ENCODE data around the gene CFAP20.
"Not testable (repeated sequence)": the region's sequence is repeated elsewhere in the genome, so short reads cannot be mapped to it uniquely, and the experiment has no call there.

CFAP20 gene

DNA sequence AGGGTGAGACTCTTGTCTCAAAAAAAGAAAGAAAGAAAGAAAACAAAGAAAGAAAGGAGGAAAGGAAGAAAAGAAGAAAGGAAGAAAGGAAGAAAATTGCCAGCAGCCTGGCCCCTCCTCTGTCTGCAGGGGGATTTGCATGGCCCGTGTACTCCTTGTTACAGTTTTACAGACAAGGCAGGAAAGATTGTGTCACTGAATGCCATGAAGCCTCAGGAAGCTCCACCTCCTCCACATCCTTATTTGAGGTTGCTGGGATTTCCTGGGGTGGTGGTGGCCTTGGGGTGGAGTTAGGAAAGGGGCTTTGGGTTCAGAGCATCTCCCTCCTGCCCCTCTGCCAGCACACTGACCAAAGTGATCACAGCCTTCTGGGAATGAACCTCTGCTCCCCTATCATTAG lies 23.6 kb downstream of the CFAP20 start:
- DNase-seq = no peak
- in situ Hi-C loops (cut with MboI; ENCODE audit: low pct_unique_long_range_greater_than_20kb, low sequenced_read_pairs) = loop anchor here (10.0 kb wide), 1 partner anchor 91 kb away; no protein-coding TSS in a partner anchor

DNA sequence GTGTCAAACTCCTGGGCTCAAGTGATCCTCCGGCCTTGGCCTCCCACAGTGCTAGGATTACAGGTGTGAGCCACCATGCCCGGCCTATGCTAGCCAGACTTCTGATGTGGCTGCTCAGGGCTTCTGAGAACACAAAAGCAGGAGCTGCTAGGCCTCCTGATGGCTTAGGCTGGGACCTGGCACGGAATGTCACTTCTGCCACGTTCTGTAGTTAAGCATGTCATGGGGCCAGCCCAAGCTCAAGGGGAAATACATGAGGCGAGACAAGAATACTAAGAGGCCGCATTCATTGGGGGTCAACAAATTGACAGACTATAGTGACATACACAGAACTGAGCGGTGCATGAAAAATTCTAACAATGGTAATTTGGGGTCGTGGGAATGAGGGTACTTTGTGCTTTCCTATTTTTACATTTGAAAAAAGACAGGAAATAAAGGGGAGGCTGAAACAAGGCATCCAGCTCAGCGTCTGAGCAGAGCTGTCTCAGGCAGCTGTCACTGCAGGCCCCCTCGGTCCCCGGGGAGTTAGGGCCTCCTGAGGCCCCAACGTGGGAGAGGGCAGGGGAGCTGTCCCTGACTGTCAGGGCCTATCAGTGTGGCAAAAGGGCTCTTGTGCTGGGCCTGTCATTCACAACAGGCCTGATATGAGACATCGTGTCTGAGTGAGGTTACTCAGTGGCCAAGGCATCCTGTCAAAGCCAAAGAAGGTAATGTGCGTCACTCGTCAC lies 26.4 kb downstream of the CFAP20 start:
- in situ Hi-C loops (cut with MboI; ENCODE audit: low pct_unique_long_range_greater_than_20kb, low sequenced_read_pairs) = loop anchor here (10.0 kb wide), 1 partner anchor 88 kb away; no protein-coding TSS in a partner anchor

DNA sequence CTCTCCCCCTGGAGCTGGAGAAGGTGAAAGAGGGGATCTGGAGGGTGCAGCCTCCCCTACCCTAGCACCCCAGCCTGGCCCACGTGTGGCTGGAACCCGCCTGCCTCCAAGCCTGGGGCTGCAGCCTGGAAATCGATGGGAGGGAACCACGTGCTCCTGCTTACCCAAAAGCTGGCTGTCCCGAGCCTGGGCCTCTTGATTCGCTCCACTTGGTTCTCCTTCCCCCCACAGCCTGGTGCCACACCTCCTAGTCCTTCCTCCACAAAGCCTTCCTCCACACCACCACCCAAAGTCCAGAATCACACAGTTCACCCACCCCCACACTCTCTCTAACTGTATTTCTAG lies 29.3 kb downstream of the CFAP20 start:
- no peak for DNase-seq
- in situ Hi-C loops (cut with MboI; ENCODE audit: low pct_unique_long_range_greater_than_20kb, low sequenced_read_pairs) = loop anchor here (10.0 kb wide), 1 partner anchor 85 kb away; no protein-coding TSS in a partner anchor

More for the DNA sequence above, 26.4 kb downstream of the CFAP20 start:
- no peak for DNase-seq

DNA sequence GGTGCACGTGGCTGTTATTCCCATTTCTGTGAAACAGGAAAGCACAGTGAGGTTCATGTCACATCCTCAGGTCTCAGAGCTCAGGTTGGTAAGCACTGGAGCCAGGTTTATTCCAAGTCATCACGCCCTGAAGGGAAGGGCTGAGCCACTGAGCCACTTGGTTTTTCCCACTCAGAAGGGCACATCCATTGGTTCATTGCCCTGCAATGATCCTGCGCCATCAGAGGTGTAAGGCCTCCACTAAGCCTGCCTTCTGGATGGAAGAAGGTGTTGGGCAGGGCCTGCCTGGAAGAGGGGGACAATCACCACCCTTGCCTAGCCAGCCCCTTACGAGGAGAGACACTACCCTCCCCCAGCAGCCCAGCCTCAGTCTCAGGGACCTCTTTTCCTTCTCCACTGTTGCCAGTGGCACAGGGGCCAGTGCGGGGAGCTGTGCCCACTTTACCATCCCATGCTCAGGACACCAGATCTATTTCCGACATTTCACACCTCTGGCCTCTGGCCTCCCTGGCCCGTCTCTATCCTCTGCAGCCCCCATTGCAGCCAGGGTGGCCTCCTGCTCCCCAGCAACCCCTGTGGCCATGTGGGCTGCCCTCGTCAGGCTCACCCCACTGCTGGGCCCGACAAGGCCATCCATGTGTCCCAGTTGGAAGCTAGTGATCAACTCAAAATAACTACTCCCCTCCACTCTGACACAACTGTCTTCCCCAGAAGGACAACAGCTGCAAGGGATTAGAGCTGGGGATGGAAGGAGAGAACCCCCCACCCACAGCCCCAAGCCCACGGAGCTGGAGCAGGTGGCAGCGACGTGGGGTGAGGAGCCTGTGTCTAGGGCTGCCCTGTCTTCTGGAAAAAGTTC lies 29.9 kb downstream of the CFAP20 start:
- DNase-seq = no peak
- in situ Hi-C loops (cut with MboI; ENCODE audit: low pct_unique_long_range_greater_than_20kb, low sequenced_read_pairs) = no loop called here

DNA sequence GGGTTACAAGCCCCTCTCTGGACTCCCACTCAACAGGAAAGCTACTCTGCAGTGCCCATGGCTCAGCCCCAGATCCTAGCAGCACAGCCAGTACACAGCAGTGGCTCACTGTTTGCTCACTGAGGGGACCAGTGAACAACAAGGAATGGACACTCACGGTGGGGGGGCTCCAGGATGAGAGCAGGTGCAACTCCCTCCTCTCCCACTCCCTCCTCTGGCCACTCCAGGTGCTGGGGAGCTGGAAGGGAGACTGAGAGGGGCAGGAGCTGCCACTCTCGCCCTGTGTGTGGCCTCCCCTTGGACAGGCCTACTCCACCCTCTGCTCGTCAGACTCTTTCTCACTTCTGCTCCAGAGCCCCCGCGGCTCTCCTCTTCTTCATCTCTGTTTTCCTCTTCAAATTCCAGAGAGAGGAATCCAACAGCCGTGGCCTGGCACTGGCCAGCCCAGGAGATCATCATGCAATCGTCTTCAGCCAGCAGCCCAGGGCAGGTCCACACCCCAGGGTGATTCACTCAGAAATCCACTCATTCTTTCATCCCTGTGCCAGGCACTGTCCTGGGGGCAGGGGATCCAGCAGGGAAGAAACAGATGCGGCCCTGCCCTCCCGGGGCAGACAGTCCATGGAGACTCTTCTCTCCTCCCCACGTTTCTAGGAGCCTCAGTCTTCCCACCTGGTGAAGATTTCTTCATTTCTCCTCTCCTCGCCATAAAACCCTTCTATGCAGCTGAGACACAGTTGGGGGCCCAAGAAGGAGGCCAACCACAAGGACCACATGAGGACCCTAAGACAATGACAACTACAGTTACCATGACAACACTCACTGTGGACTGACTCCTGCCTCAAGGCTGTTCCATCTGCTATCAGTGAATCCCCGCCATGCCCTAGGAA lies 30.7 kb downstream of the CFAP20 start:
- no peak for DNase-seq
- in situ Hi-C loops (cut with MboI; ENCODE audit: low pct_unique_long_range_greater_than_20kb, low sequenced_read_pairs) = no loop called here

DNA sequence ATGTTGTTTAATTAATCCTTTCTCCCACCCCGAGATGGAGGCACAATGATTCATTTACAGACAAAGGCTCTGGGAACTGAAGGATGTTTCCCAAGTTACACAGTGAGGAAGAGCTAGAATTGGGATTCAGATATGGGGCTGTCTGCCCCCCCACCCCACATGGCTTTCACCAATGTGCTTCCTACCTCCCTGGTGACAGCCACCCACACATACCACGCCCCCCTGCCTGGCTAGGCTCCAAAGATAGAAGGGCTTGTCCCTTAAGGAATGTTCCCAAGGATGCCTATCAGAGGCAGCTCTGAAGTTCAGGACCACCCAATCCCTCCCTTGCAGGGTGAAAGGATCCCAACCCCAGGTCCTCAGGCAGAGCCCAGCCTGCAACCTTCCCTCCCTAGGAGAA lies 32.9 kb downstream of the CFAP20 start:
- in situ Hi-C loops (cut with MboI; ENCODE audit: low pct_unique_long_range_greater_than_20kb, low sequenced_read_pairs) = no loop called here

DNA sequence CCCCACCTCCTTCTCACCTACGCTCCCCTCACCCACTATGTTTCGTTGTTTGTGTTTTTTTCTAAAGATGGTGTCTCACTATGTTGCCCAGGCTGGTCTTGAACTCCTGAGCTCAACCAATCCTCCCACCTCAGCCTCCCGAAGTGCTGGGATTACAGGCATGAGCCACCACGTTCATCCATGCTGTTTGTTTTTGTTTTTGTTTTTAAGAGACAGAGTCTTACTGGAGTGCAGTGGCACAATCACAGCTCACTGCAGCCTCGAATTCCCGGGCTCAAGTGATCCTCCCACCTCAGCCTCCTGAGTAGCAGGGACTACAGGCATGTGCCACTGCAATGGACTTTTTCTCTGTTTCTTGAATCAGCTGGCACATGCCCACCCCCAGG lies 33.6 kb downstream of the CFAP20 start:
- DNase-seq; in situ Hi-C loops (cut with MboI; ENCODE audit: low pct_unique_long_range_greater_than_20kb, low sequenced_read_pairs): not testable (repeated sequence)

More for the DNA sequence above, 32.9 kb downstream of the CFAP20 start:
- no peak for DNase-seq

DNA sequence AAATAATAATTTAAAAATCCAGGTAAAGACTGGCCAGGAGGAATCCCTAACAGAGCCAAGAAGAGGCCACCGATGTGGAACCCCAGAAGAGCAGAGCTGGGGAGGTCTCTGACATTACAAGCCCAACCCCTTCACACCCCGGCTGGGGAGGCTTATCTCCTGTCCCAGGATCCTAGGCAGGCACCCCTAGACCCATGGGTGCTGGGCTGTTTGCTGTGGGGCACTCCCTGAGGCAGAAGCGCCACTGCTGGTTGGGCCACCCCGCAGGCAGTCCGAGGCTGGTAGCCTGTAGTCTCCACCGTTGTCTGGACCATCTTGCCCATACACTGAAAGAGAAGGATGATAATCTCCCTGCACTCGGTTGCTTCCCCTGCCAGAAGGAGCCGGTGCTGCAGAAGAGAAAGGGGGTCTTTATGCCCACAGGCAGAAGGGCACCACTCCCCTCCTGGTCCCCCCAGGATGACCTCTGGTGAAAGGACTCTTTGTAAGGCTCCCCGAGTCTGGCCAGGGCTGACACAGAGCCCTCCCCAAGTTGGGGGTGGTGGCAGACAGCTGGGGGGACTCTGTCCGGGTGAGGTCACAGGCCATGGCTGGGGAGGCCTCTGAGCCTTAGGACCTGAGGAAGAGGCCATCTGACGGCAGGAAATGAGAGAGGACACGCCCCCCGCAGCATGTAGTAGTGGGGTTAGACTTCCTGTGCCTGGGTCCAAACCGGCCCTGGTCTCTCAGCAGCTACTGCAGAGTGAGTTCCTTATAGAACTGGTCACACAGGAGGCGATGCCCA lies 34.2 kb downstream of the CFAP20 start:
- in situ Hi-C loops (cut with MboI; ENCODE audit: low pct_unique_long_range_greater_than_20kb, low sequenced_read_pairs) = no loop called here
- no peak for DNase-seq

DNA sequence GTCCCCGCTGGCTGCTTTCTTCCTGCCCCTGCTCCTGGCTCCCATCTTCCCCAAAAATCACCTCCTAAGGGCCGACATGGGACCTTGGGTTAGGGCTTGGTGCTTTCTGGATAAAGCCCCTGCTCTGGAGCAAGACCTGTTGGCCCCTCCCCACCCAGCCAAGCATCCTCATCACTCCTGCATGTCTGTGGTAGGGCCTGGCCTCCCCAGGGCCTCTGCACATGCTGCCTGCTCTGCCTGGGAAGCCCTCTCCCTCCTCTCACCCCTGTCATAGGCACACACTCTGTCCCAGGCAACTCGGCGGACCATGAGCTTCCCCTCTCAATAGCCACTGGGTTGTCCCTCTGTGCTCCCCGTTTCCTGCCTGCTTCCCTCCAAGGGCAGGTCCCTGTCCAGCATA lies 35.2 kb downstream of the CFAP20 start:
- in situ Hi-C loops (cut with MboI; ENCODE audit: low pct_unique_long_range_greater_than_20kb, low sequenced_read_pairs) = no loop called here
- no peak for DNase-seq

DNA sequence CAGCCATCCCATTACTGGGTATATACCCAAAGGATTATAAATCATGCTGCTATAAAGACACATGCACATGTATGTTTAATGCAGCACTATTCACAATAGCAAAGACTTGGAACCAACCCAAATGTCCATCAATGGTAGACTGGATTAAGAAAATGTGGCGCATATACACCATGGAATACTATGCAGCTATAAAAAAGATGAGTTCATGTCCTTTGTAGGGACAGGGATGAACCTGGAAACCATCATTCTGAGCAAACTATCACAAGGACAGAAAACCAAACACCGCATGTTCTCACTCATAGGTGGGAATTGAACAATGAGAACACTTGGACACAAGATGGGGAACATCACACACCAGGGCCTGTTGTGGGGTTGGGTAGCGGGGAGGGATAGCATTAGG lies 38.8 kb downstream of the CFAP20 start:
- in situ Hi-C loops (cut with MboI; ENCODE audit: low pct_unique_long_range_greater_than_20kb, low sequenced_read_pairs); DNase-seq: not testable (repeated sequence)

DNA sequence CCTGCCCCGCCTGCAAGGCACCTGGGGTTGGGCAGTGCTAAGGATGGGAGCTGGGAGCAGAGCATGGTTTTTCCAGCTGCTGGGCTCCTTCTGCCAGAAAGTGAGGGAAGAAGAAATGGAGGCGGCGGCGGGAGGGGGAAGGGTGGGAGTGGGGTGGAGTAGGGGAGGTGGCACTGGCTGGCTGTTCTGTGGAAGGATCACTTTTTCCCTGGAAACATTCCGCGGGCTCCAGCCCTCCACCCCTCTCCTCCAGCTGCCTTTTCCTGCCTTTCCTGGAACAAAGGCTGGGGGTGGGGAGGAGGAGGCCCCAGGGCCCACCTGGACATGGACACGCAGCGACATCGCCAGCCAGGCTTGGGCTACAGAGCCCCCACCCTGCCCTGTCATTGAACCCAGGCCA lies 41.1 kb downstream of the CFAP20 start:
- in situ Hi-C loops (cut with MboI; ENCODE audit: low pct_unique_long_range_greater_than_20kb, low sequenced_read_pairs) = no loop called here

DNA sequence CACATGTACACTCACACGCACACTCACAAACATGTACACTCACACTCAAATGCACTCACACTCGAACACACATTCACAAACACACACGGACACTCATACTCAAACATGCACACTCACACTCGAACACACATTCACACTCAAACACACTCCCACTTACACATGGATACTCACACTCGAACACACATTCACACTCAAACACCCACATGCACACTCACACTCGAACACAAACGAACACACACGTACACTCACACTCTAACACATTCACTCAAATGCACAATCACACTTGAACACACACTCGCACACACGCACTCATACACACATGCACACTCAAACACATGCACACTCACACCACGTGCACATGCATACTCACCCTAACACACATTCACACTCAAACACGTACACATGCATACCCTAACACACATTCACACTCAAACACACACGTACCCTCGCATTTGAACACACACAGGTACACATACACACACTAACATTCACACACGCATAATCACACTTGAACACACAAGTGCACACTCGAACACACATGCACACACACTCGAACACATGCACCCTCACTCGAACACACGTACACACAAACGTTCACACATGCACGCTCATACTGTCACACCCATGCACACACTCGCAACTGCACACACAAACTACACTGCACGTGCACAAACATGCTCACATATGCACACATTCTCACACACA lies 41.8 kb downstream of the CFAP20 start:
- no peak for DNase-seq
- in situ Hi-C loops (cut with MboI; ENCODE audit: low pct_unique_long_range_greater_than_20kb, low sequenced_read_pairs) = no loop called here

More for the DNA sequence above, 41.1 kb downstream of the CFAP20 start:
- no peak for DNase-seq

DNA sequence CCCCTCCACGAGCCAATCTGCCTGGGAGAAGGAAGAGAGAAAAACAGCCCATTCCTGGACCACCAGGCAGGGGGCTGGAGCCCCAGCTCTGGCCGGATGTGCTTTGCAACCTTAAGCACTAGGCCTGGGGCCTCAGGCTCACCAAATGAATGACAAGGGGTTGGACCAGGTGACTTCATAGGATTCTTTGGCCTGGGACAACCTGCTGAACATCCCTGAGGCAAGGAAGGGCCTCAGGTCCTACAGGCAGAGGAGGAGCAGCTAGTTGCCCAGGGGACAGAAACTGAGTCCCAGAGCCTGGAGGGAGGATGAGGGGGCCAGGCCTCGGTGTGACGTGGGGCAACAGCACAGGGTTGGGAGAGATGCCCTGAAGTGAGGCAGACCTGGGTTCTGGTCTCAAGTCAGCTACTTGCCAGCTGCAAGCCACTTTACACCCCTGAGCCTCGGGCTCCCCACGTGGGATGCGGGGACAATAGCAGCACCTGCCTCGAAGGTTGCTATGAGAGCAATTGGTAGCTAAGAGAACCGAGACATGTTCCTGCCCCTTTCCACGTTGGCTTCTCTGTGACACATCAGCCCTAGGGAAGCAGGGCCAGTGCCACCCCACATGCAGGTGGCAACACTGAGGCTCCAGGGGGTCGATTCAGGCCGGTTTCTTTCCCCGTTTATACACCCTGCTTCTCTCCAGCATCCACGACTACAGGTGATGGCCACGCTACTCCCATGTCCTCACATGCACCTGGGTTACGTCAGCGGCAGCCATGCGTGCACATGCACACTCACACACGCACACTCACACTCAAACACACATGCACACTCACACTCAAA lies 42.6 kb downstream of the CFAP20 start:
- in situ Hi-C loops (cut with MboI; ENCODE audit: low pct_unique_long_range_greater_than_20kb, low sequenced_read_pairs) = no loop called here
- no peak for DNase-seq

DNA sequence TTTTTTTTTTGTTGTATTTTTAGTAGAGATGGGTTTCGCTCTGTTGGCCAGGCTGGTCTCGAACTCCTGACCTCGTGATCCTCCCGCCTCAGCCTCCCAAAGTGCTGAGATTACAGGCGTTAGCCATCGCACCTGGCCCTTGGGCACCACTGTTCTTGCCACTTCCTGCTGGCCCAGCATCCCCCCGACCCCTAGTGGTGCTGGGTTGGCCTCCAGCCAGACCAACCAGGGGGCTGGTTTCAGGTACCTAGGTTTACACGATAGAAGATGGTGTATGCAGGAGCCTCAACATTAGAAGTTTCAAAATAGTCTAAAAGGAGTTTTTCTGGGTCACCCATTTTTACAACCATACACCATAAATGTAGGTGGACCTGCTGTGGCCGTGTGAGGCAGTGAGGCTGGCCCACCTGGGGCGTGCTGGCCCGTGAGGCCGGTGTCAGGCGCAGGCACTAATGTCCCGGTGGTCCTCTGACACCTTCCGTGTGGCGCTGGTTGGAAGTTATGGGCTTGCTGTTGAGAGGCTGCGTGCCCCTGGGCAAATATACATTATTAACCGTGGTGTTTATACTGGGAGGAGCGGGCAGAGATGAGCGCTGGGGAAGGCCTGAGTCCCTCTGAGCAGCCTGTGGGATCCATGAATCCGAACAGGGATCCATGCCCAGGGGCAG lies 43.5 kb downstream of the CFAP20 start:
- no peak for DNase-seq

DNA sequence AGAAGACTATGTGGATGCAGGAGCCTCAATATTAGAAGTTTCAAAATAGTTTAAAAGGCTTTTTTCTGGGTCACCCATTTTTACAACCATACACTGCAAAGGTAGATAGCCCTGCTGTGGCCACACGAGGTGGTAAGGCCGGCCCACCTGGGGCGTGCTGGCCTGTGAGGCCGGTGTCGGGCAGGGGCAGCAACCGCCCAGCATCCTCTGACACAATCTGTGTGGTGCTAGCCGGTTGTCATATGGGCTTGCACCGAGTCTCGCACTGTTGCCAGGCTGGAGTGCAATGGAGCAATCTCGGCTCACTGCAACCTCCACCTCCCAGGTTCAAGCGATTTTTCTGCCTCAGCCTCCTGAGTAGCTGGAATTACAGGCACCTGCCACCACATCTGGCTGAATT lies 44.0 kb downstream of the CFAP20 start:
- in situ Hi-C loops (cut with MboI; ENCODE audit: low pct_unique_long_range_greater_than_20kb, low sequenced_read_pairs) = no loop called here
- DNase-seq = no peak

More for the DNA sequence above, 43.5 kb downstream of the CFAP20 start:
- in situ Hi-C loops (cut with MboI; ENCODE audit: low pct_unique_long_range_greater_than_20kb, low sequenced_read_pairs) = no loop called here

DNA sequence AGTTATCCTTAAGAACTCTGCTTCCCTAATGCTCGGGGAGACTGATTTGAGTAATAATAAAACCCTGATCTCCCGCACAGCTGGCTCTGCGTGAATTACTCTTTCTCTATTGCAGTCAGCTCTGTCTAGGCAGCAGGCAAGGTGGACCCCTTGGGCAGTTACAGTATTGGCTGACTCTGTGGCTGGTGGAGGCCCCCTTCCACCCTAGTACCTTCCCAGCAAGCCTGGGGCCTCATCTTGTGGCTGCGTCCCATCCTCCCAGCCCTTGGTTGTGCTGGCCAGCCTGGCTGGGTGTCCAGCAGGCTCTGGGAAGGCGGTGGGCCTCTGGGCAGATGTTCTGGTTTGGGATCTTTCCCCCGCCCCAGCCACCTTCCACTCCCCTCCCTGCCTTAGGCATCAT lies 44.5 kb downstream of the CFAP20 start:
- in situ Hi-C loops (cut with MboI; ENCODE audit: low pct_unique_long_range_greater_than_20kb, low sequenced_read_pairs) = no loop called here

DNA sequence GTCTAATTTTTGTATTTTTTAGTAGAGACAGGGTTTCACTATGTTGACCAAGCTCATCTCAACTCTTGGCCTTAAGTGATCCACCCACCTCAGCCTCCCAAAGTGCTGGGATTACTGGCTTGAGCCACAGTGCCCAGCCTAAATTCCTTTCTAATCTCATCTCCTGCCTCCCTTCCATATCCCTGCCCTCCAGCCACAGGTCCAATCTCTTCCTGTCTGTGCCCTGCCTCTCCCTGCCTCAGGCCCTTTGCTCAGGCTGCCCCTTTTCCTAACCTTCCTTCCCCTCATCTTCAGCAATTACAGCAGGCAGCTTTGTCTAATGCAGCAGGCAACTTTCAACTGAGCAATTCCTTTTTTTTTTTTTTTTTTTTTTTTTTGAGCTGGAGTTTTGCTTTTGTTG lies 46.8 kb downstream of the CFAP20 start:
- no peak for DNase-seq
- in situ Hi-C loops (cut with MboI; ENCODE audit: low pct_unique_long_range_greater_than_20kb, low sequenced_read_pairs) = no loop called here

More for the DNA sequence above, 44.5 kb downstream of the CFAP20 start:
- DNase-seq = no peak
